Ectodermal cell (in vitro differentiated cells): Measurements from ENCODE around the gene GPC5.

Experiments used
- H3K27ac ChIP-seq: 2 replicates; pipeline ENCODE4 v1.7.0; 2013; ENCODE audit warnings: mild to moderate bottlenecking, low read depth, low read length; ENCODE audit not compliant: insufficient read depth, poor library complexity, severe bottlenecking
- H3K27me3 ChIP-seq: 2 replicates; pipeline ENCODE4 v1.7.0; 2013; ENCODE audit warnings: mild to moderate bottlenecking, low read length; ENCODE audit not compliant: insufficient read depth, control insufficient read depth, poor library complexity, severe bottlenecking
- H3K36me3 ChIP-seq: one replicate; pipeline ENCODE4 v1.7.0; 2013; ENCODE audit warnings: low read length; ENCODE audit not compliant: control insufficient read depth, insufficient read depth
- H3K4me1 ChIP-seq: one replicate; pipeline ENCODE4 v1.7.0; 2013; ENCODE audit warnings: low read length; ENCODE audit not compliant: control insufficient read depth, insufficient read depth
- H3K4me3 ChIP-seq: 2 replicates; pipeline ENCODE4 v1.7.0; 2013; ENCODE audit warnings: low read depth, low read length, control low read depth; ENCODE audit not compliant: insufficient read depth
- H3K9me3 ChIP-seq: 2 replicates; pipeline ENCODE4 v1.7.0; 2013; ENCODE audit warnings: mild to moderate bottlenecking, low read length, moderate library complexity; ENCODE audit not compliant: control insufficient read depth
- WGBS, 2 experiments: methylation state at CpG; one replicate each; pipeline ENCODE4 v1.1.7; 2013; ENCODE audit warnings: missing lambda C conversion rate in 2 of 2; 5-methylcytosine and 5-hydroxymethylcytosine counted together

The GPC5 gene

DNA sequence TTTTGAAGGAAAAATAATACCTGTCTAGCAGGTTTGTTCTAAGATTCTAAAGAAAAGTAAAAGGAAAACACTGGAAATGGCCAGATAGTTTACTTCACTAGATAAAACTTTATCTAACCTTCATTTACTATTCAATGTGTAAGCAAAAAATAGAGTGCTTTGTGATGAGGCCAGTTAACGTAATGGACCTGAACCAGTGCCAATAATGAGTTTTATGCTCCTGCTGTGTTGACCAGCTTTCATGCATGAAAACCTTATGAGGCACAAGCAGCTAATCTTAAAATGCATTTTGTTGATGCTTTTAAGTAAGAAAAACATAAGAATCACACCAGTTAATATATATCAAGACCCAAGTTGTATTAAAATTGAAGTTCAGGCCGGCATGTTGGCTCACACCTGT is 1211.0 kb downstream of the GPC5 start:
- 83 to 93% methylated on average over 2 of the region's 2 CpGs for WGBS, 2 experiments
- Histone ChIP-seq H3K36me3 (no peaks in the 10 kb centered on the region), H3K4me1 (no peaks in the 10 kb centered on the region), H3K9me3 (no peaks in the 10 kb centered on the region), H3K4me3 (no peak overlapping the region), H3K27ac (no peak overlapping the region), H3K27me3 (no peaks in the 10 kb centered on the region)

DNA sequence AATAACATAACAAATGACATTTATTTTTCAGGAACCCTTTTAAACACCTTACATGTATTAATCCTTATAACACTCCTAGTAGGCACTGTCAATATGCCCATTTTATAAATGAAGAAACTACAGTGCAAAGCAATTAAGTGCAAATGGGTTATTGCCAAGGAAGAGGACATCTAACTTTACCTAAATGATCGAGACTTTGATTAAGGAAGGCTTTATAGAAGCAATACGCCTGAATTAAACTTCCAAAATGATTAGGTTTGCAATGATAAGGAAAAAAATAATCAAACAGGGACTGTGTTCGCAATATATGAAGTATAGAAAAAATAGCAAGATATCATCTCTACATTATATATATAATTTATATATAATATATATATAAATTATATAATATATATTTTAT is 1214.5 kb downstream of the GPC5 start:
- Histone ChIP-seq H3K4me1 (no peaks in the 10 kb centered on the region), H3K36me3 (no peaks in the 10 kb centered on the region), H3K27me3 (no peaks in the 10 kb centered on the region), H3K27ac (no peak overlapping the region), H3K4me3 (no peak overlapping the region), H3K9me3 (no peaks in the 10 kb centered on the region)
- 91 to 100% methylated on average over 1 to 2 of the region's 3 CpGs for WGBS, 2 experiments

DNA sequence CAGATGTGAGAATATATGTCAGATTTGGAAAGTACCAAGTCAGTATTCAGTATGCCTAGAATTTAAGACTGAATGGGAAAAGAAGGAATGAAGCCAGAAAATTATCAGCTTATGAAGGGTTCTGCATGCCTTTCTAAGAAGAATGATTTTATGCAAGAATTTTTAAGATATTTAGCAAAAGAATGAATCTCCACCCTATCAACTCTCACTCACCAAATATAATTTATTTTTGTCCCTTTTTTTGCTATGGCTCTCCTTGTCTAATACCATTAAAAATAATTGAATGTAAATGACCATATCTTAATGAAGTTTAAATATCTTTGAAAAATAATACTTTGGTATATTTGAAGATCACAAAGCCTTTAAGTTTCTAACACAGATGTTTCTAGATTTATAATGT is 1215.5 kb downstream of the GPC5 start:
- H3K27me3 ChIP-seq = no peaks in the 10 kb centered on the region
- H3K4me1 ChIP-seq = no peaks in the 10 kb centered on the region
- H3K27ac ChIP-seq = no peak overlapping the region
- H3K4me3 ChIP-seq = no peak overlapping the region
- H3K9me3 ChIP-seq = no peaks in the 10 kb centered on the region
- H3K36me3 ChIP-seq = no peaks in the 10 kb centered on the region

DNA sequence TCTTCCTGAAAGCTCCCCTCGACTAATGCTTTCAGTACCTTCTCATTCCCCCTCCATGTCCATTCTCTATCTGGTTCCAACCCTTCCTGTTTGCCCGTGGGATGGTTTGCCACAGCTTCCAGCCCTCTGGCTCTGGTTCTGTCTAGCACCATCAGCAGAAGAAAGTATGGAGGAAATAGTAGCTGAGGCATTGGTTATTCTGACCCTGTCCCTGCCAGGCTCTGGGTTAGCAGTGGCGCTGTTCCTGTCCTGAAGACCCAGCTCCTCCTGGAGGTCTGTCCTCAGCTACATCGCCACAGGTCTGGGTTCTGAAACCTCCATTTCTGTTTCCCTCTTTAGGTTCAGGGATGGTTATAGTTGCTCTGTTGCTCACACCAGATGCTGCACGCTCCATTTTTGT is 1223.6 kb downstream of the GPC5 start:
- 94 to 95% methylated on average over 4 of the region's 5 CpGs for WGBS, 2 experiments
- no peaks in the 10 kb centered on the region for H3K27me3 ChIP-seq
- no peaks in the 10 kb centered on the region for H3K36me3 ChIP-seq
- no peak overlapping the region for H3K27ac ChIP-seq
- no peaks in the 10 kb centered on the region for H3K9me3 ChIP-seq
- H3K4me3 ChIP-seq = no peak overlapping the region
- no peaks in the 10 kb centered on the region for H3K4me1 ChIP-seq

DNA sequence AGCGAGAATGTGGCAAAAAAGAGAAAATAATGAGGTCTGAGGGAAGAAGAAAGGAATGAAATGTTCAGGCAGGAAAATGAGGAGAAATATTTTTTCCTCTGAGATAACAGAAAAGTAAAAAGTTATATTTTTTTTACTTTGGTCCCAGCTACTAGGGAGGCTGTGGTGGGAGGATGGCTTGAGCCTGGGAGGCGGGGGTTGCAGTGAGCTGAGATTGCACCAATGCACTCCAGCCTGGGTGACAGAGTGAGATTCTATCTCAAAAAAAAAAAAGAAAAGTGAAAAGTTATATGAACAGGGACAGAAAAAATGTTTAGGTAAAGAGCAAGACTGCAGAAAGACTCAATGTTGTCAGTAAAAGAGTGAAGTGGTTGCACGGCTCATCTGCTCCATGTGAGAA is 1224.5 kb downstream of the GPC5 start:
- Histone ChIP-seq H3K27me3 (no peaks in the 10 kb centered on the region), H3K9me3 (no peaks in the 10 kb centered on the region), H3K36me3 (no peaks in the 10 kb centered on the region), H3K4me1 (no peaks in the 10 kb centered on the region), H3K27ac (no peak overlapping the region), H3K4me3 (no peak overlapping the region)
- WGBS, 2 experiments = 90 to 96% methylated on average over 3 of the region's 3 CpGs

DNA sequence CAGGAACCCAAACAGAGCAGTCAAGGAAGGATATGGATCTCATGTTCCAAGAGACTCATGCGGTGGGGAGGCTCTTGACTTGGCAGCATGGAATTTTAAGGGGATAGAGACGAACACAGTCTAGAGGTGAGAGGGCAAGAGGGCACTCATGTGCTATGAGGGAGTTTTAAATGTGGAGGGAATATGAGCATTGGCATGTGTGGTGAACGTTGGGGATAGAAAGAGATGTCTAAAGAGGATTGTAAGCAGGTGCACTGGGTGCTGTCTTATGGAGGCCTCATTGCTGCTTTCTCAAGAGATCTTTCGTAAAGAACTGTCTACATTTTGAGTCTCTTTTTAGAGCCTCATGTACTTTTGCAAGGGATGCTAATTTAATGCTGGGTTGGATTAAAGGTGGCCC is 1227.9 kb downstream of the GPC5 start:
- no peaks in the 10 kb centered on the region for H3K9me3 ChIP-seq
- no peaks in the 10 kb centered on the region for H3K4me1 ChIP-seq
- no peak overlapping the region for H3K27ac ChIP-seq
- WGBS, 2 experiments = 89 to 94% methylated on average over 4 of the region's 4 CpGs
- H3K4me3 ChIP-seq = no peak overlapping the region
- no peaks in the 10 kb centered on the region for H3K27me3 ChIP-seq
- no peaks in the 10 kb centered on the region for H3K36me3 ChIP-seq

DNA sequence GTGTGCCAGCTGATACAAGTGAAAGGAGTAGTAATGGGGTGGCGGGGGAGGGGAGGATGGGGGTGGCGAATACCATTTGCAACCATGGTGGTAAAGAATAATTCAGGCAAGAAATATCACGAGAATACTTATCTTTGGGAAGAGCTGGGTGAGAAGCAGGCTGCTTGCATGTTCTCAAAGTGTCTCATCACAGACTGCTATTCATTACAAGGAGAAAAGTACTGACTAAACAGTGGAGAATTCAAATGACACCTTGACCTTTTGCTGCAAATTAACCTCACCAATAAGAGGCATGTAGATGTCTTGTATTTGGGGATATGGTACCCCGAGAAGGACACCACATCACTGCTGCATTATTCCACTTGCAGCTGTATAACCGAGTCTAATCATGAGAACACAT is 1242.5 kb downstream of the GPC5 start:
- Histone ChIP-seq H3K36me3 (no peaks in the 10 kb centered on the region), H3K4me1 (no peaks in the 10 kb centered on the region), H3K4me3 (no peak overlapping the region), H3K27ac (no peak overlapping the region), H3K27me3 (no peaks in the 10 kb centered on the region), H3K9me3 (no peaks in the 10 kb centered on the region)
- WGBS, 2 experiments = 87 to 89% methylated on average over 3 to 5 of the region's 5 CpGs

DNA sequence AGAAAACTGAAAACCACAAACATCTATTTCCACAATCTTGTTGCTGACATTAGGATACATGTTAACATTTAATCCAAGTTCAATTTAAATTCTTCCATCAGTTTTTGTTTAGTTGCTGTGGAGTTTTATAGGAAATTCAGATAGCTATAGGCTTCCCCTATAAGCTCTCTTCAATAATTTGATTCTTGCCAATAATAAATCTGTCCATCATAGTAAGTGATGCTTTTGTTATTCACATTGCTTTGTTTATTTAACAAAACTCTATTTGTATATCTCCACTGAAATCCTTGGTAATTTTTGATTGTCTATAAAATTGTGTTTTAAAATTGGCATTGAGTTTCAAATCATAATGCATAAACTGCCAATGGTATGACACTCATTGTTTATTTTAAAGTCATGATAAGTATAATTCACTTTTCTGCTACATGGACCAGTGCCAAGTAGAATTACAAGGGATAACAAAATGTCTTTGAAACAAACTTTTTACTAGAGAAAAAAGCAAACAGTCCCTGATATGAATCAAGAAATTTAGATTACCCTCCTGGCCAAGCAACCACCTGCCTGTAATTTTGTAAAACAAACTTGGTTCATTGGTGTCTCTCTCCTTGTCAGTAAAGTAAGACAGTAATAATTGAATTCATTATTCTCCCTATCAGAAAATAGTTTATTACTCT is 1250.9 kb downstream of the GPC5 start:
- no peak overlapping the region for H3K4me3 ChIP-seq
- no peaks in the 10 kb centered on the region for H3K4me1 ChIP-seq
- H3K27ac ChIP-seq = no peak overlapping the region
- no peaks in the 10 kb centered on the region for H3K36me3 ChIP-seq
- no peaks in the 10 kb centered on the region for H3K9me3 ChIP-seq
- no peaks in the 10 kb centered on the region for H3K27me3 ChIP-seq

DNA sequence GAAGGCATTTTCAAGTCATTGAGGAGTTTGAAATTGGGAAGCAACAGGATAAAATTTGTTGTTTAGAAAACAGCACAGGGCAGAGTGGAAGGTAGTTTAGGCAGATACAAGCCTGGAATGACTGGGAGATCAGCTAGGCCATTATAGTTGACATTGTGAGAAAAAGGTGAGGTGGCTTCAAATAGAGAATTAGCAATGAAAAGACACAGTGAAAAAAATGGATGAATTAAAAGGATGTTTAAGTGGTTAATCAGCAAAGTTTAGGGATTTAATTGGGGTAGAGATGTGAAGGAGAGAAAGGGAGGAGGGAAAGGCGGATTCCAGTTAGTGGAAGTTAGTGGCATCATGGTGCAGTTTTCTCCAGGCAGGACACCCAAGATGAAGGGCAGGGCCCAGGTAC is 1257.7 kb downstream of the GPC5 start:
- Histone ChIP-seq H3K27ac (no peak overlapping the region), H3K4me3 (no peak overlapping the region), H3K4me1 (no peaks in the 10 kb centered on the region), H3K36me3 (no peaks in the 10 kb centered on the region), H3K9me3 (no peaks in the 10 kb centered on the region), H3K27me3 (no peaks in the 10 kb centered on the region)
- 91 to 95% methylated on average over 1 of the region's 1 CpG for WGBS, 2 experiments

DNA sequence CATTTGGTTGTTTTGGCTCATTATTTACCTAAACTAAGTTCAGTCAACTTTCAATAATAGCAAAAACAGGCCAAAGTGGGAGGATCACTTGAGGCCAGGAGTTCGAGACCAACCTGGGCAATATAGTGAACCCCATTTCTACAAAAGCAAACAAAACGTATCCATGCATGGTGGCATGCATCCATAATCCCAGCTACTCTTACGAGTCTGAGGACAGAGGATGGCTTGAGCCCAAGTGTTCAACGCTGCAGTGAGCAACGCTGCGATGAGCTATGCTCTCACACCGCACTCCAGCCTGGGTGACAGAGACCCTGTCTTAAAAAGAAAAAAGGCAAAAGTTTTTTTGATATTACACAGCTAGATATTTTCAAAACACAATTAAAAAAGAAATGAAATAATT is 1258.2 kb downstream of the GPC5 start:
- no peaks in the 10 kb centered on the region for H3K27me3 ChIP-seq
- H3K4me3 ChIP-seq = no peak overlapping the region
- no peak overlapping the region for H3K27ac ChIP-seq
- 87 to 93% methylated on average over 7 of the region's 7 CpGs for WGBS, 2 experiments
- H3K4me1 ChIP-seq = no peaks in the 10 kb centered on the region
- no peaks in the 10 kb centered on the region for H3K36me3 ChIP-seq
- no peaks in the 10 kb centered on the region for H3K9me3 ChIP-seq

DNA sequence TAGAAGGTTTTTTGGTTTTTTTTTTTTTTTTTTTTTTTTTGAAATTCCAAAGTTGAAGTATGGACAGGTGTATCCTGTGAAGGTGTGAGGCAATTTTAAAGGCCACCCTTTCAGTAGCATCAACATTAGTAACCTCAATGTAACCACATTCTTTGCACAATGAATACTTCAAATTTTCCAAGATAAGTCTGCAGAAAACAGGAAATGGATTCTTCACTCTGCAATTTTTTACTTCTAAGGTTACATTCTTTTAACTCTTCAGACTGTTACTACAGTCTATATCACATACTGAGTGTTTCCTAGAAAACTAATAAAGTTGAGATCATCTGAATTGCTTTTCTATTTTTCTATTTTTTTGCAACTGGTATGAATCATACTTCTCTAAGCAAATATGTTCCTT is 1259.1 kb downstream of the GPC5 start:
- no peaks in the 10 kb centered on the region for H3K27me3 ChIP-seq
- H3K4me1 ChIP-seq = no peaks in the 10 kb centered on the region
- no peak overlapping the region for H3K4me3 ChIP-seq
- H3K27ac ChIP-seq = no peak overlapping the region
- no peaks in the 10 kb centered on the region for H3K9me3 ChIP-seq
- no peaks in the 10 kb centered on the region for H3K36me3 ChIP-seq
